Activated CD8-positive, alpha-beta T cell treated with anti-CD3 and anti-CD28 coated beads for 36 hours (primary cell): ENCODE measurements around the gene FLOT1. TPM values are rescaled to one million over a fixed set of nuclear protein-coding genes. Genes with fewer than 3 reads are reported as not detected.

Source experiments
- ATAC-seq: fragments of 200-7000 bp; cut with Tn5 transposase; one replicate; pipeline ENCODE4 v1.10.0; 2021; ENCODE audit warnings: mild to moderate bottlenecking, moderate library complexity
- CTCF ChIA-PET: fragments of 350-600 bp; sonication (Branson Sonifier 250); formaldehyde crosslinking; loops from one replicate; lab custom pipeline; 2021; ENCODE audit warnings: antibody characterized with exemption; lab: Charles Lee
- POLR2A ChIA-PET: fragments of 350-600 bp; sonication (Branson Sonifier 250); formaldehyde crosslinking; loops from one replicate; lab custom pipeline; 2021; ENCODE audit warnings: antibody characterized with exemption; lab: Charles Lee
- DNase-seq: peaks from one replicate; pipeline ENCODE4 v3.0.0-alpha.2; 2020
- H3K27ac Mint-ChIP-seq: one replicate; pipeline ENCODE4 v1.8.0; 2021; ENCODE audit warnings: mild to moderate bottlenecking, mixed read lengths
- H3K27me3 Mint-ChIP-seq: one replicate; pipeline ENCODE4 v1.8.0; 2021; ENCODE audit warnings: mixed read lengths
- H3K36me3 Mint-ChIP-seq: one replicate; pipeline ENCODE4 v1.8.0; 2021; ENCODE audit warnings: low read depth, mixed read lengths
- H3K4me1 Mint-ChIP-seq: one replicate; pipeline ENCODE4 v1.8.0; 2021; ENCODE audit warnings: low read depth, mixed read lengths
- H3K4me3 Mint-ChIP-seq: one replicate; pipeline ENCODE4 v1.8.0; 2021; ENCODE audit warnings: mild to moderate bottlenecking, moderate library complexity, mixed read lengths
- H3K9me3 Mint-ChIP-seq: one replicate; pipeline ENCODE4 v1.8.0; 2021; ENCODE audit warnings: mixed read lengths
- intact Hi-C: fragments of 100-400 bp; cut with micrococcal nuclease; formaldehyde crosslinking; loops from one replicate; pipeline ENCODE4 v1.10.0; 2022
- total RNA-seq, 2 experiments: library from RNA; stranded (reverse); gene quantifications; one replicate each; pipeline ENCODE4 v1.2.3, GENCODE V29; 2021
- TF ChIP-seq, protein P1 (sequence below): fragments of 200-600 bp; IDR thresholded peaks from one replicate; pipeline ENCODE4 v1.8.0; 2022; ENCODE audit warnings: antibody characterized with exemption, mild to moderate bottlenecking

FLOT1 gene
- total RNA-seq, 2 experiments from 2014 or later = 135 TPM

DNA sequence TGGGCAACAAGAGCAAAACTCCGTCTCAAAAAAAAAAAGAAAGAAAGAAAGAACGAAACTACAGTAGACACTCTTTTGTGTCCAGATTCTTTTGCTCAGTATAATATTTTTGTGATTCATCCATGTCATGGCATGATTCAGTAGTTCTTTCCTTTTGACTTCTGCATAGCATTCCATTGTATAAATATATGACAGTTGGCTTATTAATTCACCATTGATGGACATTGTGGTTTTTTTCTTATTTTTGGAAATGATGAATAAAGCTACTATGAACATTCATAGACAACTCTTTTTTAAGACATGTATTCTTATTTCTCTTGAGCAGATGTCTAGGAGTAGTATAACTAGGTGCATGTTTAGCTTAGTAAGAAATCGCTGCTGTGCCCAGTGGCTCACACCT, 12.1 kb upstream of the FLOT1 start:
- Mint-ChIP-seq H3K4me3 (no peak overlapping the region), H3K4me1 (peaks cover 26% of the 10 kb centered on the region), H3K36me3 (no peaks in the 10 kb centered on the region), H3K9me3 (no peaks in the 10 kb centered on the region), H3K27ac (no peak overlapping the region), H3K27me3 (no peaks in the 10 kb centered on the region)
- TF ChIP-seq, protein P1, sequence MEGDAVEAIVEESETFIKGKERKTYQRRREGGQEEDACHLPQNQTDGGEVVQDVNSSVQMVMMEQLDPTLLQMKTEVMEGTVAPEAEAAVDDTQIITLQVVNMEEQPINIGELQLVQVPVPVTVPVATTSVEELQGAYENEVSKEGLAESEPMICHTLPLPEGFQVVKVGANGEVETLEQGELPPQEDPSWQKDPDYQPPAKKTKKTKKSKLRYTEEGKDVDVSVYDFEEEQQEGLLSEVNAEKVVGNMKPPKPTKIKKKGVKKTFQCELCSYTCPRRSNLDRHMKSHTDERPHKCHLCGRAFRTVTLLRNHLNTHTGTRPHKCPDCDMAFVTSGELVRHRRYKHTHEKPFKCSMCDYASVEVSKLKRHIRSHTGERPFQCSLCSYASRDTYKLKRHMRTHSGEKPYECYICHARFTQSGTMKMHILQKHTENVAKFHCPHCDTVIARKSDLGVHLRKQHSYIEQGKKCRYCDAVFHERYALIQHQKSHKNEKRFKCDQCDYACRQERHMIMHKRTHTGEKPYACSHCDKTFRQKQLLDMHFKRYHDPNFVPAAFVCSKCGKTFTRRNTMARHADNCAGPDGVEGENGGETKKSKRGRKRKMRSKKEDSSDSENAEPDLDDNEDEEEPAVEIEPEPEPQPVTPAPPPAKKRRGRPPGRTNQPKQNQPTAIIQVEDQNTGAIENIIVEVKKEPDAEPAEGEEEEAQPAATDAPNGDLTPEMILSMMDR = no peak
- ATAC-seq (no peak), DNase-seq (no peak)
- intact Hi-C loops = no loop called here
- POLR2A ChIA-PET = interaction anchor here (1.7 kb wide), 1 partner anchor 14 kb away, joined by 6 read pairs; no protein-coding TSS in a partner anchor
- CTCF ChIA-PET = interaction anchor here (0.8 to 1.4 kb wide), 3 partner anchors 10 to 24 kb away, joined by 3 to 5 read pairs (median 4); partner anchors contain the start of gene IER3

DNA sequence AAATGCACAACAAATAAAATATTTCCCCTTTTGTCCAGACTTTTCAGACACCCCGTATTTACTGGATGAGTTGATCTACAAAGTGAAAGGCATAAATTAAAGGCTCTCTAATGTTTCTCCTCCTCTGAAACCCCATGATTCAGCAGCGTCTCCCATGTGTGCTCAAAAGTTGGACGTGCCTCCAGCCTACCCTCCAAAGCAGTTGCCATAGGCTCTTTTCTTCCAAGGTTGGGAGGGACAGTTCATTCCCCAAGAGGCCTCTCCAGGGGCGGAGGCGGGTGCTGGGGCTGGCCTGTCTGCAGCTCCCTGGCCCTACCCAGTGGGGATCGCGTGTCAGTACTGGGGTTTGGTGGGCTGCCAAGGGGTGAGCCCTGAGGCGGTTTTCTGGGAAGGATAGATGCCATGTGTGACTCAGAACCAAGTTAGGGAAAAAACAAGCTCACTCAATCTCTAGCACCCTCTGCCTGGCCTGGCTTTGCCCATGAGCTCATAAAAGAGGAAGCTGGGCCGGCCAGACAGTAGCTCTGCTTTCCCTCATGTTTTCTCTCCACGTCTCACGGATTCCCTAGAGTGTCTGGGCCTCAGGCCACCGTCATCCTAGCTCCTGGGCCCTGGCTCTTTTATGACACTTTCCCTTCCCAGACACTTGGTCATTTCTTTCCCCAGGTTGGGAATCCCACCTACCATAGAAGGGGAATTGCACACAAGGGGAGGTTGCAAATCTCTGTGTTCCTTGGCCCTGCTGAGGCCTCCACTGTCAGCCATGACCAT, 9.9 kb upstream of the FLOT1 start:
- intact Hi-C loops = no loop called here
- TF ChIP-seq, protein P1 = no peak
- ChIA-PET CTCF (interaction anchor here (1.1 to 1.8 kb wide), 3 partner anchors 21 to 78 kb away, joined by 4 to 6 read pairs (median 5); no protein-coding TSS in a partner anchor), POLR2A (interaction anchor here (1.6 to 2.5 kb wide), 2 partner anchors 11 to 16 kb away, joined by 6 to 9 read pairs; no protein-coding TSS in a partner anchor)
- Mint-ChIP-seq H3K36me3 (no peaks in the 10 kb centered on the region), H3K27ac (no peak overlapping the region), H3K4me1 (peaks cover 34% of the 10 kb centered on the region), H3K27me3 (no peaks in the 10 kb centered on the region), H3K4me3 (no peak overlapping the region), H3K9me3 (no peaks in the 10 kb centered on the region)
- ATAC-seq (no peak), DNase-seq (no peak)

DNA sequence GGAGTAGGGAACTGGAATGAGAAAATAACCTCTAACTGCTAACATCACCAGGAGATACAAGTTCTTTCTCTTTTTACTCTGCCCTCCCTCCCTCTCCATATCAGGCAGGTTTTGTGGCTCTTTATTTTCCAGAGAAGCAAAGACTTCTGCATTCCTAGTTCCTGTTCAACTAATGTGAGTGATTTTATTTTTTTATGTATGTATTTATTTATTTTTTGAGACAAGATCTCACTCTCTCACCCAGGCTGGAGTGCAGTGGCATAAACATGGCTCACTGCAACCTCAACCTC, 7.8 kb upstream of the FLOT1 start:
- H3K4me3 Mint-ChIP-seq = no peak overlapping the region
- no peak overlapping the region for H3K27ac Mint-ChIP-seq
- TF ChIP-seq, protein P1 = no peak
- no peaks in the 10 kb centered on the region for H3K27me3 Mint-ChIP-seq
- ChIA-PET POLR2A (no interaction called here), CTCF (no interaction called here)
- peaks cover 44% of the 10 kb centered on the region for H3K4me1 Mint-ChIP-seq
- intact Hi-C loops = no loop called here
- ATAC-seq = no peak
- no peaks in the 10 kb centered on the region for H3K36me3 Mint-ChIP-seq
- H3K9me3 Mint-ChIP-seq = no peaks in the 10 kb centered on the region
- no peak for DNase-seq

DNA sequence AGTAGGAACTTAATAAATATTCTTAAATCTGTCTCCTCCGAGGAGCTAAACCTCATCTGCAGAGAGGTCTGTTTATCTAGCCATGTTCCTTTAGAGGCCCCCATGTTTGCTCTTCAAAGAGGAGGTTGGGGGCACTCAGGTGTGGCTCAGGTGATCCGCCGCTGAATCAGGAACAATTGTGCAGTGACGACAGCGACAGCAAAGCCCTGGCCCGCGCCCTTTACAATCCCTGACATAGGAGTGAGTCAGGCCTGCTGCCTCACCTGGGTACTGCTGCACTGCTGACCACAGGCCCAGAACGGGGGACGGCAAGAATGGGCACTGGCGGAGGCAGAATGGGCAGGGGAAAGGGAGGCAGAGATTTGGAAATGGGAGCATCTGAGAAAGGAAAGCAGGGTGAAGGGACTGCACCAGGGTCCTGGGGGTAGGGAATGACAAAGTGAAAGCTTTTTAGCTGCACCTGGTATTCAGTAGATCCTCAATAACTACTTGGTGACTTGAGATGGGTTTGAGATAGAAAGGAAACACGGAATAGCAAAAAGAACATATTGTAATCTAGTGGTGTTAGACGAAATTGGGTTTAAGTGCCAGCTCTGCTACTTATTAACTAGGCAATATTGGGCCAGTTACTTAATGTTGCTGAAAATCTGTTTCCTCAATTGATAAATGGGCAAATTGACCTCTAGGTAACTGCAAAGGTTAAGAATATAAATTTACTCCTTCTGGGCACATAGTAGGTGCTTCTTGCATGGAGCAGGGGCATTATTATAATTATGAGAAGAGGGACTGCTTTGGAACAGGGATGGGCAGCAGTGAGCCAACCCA, 7.3 kb upstream of the FLOT1 start:
- Mint-ChIP-seq H3K4me1 (peaks cover 48% of the 10 kb centered on the region), H3K27me3 (no peaks in the 10 kb centered on the region), H3K9me3 (no peaks in the 10 kb centered on the region), H3K4me3 (no peak overlapping the region), H3K27ac (no peak overlapping the region), H3K36me3 (no peaks in the 10 kb centered on the region)
- ATAC-seq = no peak
- intact Hi-C loops = no loop called here
- TF ChIP-seq, protein P1 = no peak
- DNase-seq = no peak
- ChIA-PET CTCF (no interaction called here), POLR2A (interaction anchor here (1.7 kb wide), 1 partner anchor 19 kb away, joined by 4 read pairs; no protein-coding TSS in a partner anchor)
